GM19239 (cell line): ENCODE data around the gene CASZ1.

ENCODE experiments used
- DNase-seq: peaks from one replicate; pipeline ENCODE4 v3.0.0; 2011; ENCODE audit warnings: low spot score; ENCODE audit not compliant: insufficient read length
- FAIRE-seq: peaks from 2 replicates; lab custom pipeline; 2011; peaks lifted over from hg19 to GRCh38; lab: Jason Lieb, UNC

Gene CASZ1

GRCh38 chr1:10694633-10695627, 101.5 kb downstream of the CASZ1 start:
- FAIRE-seq = peak; percentile 64
- DNase-seq = peak; percentile 99

- DNase-seq (peak; percentile 96), FAIRE-seq (no peak)
Observed at GRCh38 chr1:10694274-10694632, 102.2 kb downstream of the CASZ1 start.

- FAIRE-seq (peak; percentile 48), DNase-seq (peak; percentile 70)
Observed at GRCh38 chr1:10693497-10694273, 102.8 kb downstream of the CASZ1 start.

GRCh38 chr1:10693152-10693496, 103.3 kb downstream of the CASZ1 start:
- no peak for DNase-seq
- no peak for FAIRE-seq

GRCh38 chr1:10692401-10693021, 103.9 kb downstream of the CASZ1 start:
- DNase-seq (peak; percentile 82), FAIRE-seq (peak; percentile 81)

- no peak for FAIRE-seq
- no peak for DNase-seq
Observed at GRCh38 chr1:10691740-10692125, 104.7 kb downstream of the CASZ1 start.

GRCh38 chr1:10691075-10691739, 105.2 kb downstream of the CASZ1 start:
- DNase-seq (no peak), FAIRE-seq (no peak)

GRCh38 chr1:10690484-10690883, 106.0 kb downstream of the CASZ1 start:
- no peak for DNase-seq
- no peak for FAIRE-seq

- DNase-seq (no peak), FAIRE-seq (no peak)
Observed at GRCh38 chr1:10688409-10688786, 108.0 kb downstream of the CASZ1 start.

- no peak for DNase-seq
Observed at GRCh38 chr1:10687782-10688408, 108.6 kb downstream of the CASZ1 start.

GRCh38 chr1:10687251-10687651, 109.2 kb downstream of the CASZ1 start:
- DNase-seq (no peak), FAIRE-seq (no peak)

More at GRCh38 chr1:10687782-10688408, 108.6 kb downstream of the CASZ1 start:
- FAIRE-seq = no peak

- no peak for DNase-seq
- FAIRE-seq = no peak
Observed at GRCh38 chr1:10686404-10687040, 109.9 kb downstream of the CASZ1 start.

GRCh38 chr1:10685808-10686403, 110.5 kb downstream of the CASZ1 start:
- no peak for FAIRE-seq

GRCh38 chr1:10685196-10685807, 111.1 kb downstream of the CASZ1 start:
- FAIRE-seq = no peak

More at GRCh38 chr1:10685808-10686403, 110.5 kb downstream of the CASZ1 start:
- DNase-seq = no peak

GRCh38 chr1:10684221-10684620, 112.2 kb downstream of the CASZ1 start:
- no peak for FAIRE-seq
- DNase-seq = no peak

More at GRCh38 chr1:10685196-10685807, 111.1 kb downstream of the CASZ1 start:
- no peak for DNase-seq

- DNase-seq = no peak
- FAIRE-seq = no peak
Observed at GRCh38 chr1:10682449-10683309, 113.8 kb downstream of the CASZ1 start.

GRCh38 chr1:10682108-10682445, 114.4 kb downstream of the CASZ1 start:
- DNase-seq (no peak), FAIRE-seq (no peak)
